HG02981 (cell line): ENCODE results near the gene TSPAN14.

Experiments
- ATAC-seq: cut with Tn5 transposase; IDR thresholded peaks from one replicate; pipeline ENCODE4 v1.9.1; 2021; ENCODE audit warnings: mild to moderate bottlenecking, moderate library complexity; ENCODE audit not compliant: unreplicated experiment

TSPAN14 gene

GRCh38 chr10:80502621-80503583 is 48.8 kb downstream of the TSPAN14 start:
- ATAC-seq = no peak

GRCh38 chr10:80503584-80504157 is 49.6 kb downstream of the TSPAN14 start:
- ATAC-seq = no peak

GRCh38 chr10:80504158-80504811 is 50.2 kb downstream of the TSPAN14 start:
- no peak for ATAC-seq

DNA sequence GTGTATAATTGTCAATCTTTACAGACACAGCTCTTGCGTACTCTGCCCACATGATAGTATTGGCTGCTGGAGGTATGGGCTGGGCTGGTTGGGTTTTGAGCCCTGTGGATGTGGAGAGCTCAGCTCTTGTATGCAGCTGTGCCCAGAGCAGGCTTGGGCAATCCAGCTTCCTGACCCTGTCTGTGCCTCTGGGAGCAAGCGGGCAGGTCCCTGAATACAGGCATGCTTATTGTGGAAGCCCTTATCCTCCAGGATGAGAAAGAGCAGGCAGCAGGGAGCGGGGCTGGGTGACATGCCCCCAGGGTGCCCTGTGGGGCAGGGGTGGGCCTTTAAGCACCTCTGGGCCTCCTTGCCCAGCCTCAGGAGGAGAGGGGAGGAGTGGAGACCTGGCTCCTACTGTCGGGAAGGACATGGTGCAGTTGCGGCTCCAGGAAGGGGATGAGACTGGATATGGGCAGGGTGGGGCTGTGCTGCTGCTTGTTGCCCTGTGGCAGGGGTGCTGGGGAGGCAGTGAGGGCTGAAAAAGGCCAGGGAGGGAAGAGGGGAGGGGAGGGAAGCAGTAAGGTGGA is 50.9 kb downstream of the TSPAN14 start:
- no peak for ATAC-seq

DNA sequence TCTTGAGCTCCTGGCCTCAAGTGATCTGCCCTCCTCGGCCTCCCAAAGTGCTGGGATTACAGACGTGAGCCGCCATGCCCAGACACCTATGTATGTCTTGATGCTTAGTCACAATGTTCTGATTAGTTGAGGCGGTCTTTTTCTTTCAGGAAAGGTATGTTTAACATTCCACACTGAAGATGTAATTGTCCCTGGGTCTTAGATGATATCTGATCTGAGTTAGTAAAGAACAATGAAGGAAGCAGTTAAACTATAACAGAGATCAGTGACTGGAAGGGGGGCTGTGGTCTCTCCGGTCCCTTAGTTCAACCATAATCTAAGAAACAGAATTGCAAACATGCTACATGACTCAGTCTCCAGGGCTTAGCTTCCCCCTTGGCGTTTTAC is 52.1 kb downstream of the TSPAN14 start:
- no peak for ATAC-seq

- no peak for ATAC-seq
These were observed 52.9 kb downstream of the TSPAN14 start for GRCh38 chr10:80506836-80507487.

- ATAC-seq = no peak
These were observed 54.9 kb downstream of the TSPAN14 start for GRCh38 chr10:80509108-80509402.

DNA sequence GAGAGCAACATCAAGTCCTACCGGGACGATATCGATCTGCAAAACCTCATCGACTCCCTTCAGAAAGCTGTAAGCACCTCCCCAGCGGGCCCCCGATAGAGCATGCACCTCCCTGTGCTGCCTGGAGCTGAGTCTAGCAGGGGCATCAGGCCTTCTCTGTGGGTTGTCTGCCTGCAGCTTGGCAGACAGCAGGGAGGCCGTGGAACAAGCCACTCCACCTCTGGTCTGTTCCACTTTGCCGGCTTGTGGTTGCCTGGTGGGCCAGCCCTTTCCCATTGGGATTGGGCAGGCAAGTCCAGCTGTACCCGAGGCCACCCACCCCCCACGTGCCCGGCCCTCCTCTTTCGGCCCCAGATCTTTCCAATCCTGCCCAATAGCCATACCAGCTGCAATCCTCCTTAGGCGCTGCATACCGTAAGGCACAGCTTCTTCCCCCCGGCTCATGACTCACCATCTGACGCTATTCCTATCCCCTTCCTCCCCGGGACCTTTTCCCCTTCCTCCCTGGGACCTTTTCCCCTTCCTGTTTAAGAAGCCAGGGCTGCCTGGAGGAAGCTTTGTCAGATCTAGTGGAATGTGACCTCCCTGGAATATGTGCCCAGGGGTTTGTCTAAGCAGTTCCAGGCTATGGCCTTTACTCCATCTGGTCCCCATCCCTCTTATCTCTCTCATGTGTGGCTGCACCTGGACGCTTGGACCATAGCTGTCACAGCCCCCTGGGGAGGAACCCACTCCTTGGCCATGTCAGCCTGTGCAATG is 55.5 kb downstream of the TSPAN14 start:
- no peak for ATAC-seq

DNA sequence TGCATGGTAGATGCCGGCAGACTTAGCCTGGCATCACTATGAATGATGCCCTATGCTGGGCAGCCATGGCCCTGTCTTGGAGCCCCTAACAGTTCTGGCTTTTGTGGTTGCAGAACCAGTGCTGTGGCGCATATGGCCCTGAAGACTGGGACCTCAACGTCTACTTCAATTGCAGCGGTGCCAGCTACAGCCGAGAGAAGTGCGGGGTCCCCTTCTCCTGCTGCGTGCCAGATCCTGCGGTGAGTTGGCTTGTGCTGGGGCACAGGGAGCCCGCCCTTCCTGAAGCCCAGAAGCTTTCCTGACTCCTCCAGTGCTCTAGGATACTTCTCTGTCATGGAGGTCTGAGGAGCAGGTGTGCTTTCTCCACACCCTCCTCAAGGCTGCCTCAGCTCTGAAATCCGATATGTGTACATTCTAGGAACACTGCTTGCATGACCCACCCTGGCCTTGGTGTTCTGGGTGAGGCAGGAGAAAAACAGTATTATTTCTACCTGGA is 58.0 kb downstream of the TSPAN14 start:
- no peak for ATAC-seq

GRCh38 chr10:80513106-80513505 is 59.0 kb downstream of the TSPAN14 start:
- ATAC-seq = no peak

- ATAC-seq = no peak
These were observed 61.4 kb downstream of the TSPAN14 start for GRCh38 chr10:80515511-80515910.

DNA sequence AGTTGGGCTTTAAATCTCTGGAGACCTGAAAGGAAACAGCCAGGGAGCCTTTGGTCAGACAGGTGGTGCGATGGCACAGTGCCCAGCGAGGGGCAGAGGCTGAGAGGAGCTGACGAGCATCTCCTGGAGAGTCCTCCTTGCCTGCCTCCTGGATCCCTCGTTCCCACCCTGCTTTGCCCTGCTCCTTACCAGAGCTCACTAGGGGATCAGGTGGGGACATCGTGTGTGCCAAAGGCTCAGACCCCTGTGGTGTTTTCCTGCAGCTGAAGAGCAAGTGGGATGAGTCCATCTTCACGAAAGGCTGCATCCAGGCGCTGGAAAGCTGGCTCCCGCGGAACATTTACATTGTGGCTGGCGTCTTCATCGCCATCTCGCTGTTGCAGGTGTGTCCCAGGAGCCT is 61.8 kb downstream of the TSPAN14 start:
- no peak for ATAC-seq

GRCh38 chr10:80516506-80517075 is 62.5 kb downstream of the TSPAN14 start:
- ATAC-seq = no peak

DNA sequence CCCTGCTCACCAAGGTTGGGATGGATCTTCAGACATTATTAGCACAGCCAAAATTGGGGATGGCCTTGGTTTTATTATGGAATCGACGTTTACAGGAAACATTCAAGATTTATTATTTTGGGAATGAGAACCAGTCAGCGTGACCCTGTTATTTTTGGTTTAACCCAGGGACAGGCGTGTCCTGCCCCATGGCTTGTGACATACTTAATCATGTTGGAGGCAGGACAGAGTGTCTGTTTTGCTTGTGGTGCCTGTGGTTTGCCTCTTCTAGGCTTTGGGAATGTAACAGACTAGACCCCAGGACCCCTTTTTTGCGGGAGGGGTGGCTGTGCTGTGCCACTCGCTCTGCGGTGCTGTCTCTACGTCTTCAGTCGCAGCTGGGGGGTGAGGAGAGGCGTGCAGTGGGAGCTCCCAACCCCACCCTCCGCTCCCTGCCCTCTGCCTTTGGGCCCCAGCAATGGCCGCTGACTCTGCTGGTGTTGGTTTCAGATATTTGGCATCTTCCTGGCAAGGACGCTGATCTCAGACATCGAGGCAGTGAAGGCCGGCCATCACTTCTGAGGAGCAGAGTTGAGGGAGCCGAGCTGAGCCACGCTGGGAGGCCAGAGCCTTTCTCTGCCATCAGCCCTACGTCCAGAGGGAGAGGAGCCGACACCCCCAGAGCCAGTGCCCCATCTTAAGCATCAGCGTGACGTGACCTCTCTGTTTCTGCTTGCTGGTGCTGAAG is 63.5 kb downstream of the TSPAN14 start:
- no peak for ATAC-seq

GRCh38 chr10:80518143-80518806 is 64.2 kb downstream of the TSPAN14 start:
- no peak for ATAC-seq

DNA sequence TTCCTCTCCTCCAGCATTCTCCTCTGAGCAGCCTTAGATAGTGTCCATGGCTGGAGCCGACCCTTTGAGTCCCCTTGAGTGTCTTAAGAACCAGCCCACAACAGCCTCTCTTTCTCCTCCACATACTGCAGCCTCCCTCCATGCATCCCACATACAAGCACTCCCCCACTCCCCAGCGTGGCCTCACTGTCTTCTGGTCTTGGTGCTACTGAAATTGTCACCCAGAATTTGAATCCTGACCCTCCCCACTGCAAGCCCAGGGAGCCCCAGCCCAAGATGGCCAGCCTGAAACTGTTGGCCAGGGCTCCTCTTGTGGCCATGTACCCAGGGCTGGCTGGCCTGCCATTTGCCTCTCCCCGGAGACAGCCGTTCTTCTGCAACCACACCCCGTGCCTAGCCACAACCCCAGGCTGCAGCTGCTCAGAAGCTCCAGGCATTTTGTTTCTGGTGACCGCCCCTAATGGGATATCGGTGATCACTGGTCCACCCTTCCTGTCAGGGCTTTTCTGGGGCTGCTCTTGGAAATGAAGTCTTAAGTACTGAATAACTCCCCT is 64.8 kb downstream of the TSPAN14 start:
- no peak for ATAC-seq

DNA sequence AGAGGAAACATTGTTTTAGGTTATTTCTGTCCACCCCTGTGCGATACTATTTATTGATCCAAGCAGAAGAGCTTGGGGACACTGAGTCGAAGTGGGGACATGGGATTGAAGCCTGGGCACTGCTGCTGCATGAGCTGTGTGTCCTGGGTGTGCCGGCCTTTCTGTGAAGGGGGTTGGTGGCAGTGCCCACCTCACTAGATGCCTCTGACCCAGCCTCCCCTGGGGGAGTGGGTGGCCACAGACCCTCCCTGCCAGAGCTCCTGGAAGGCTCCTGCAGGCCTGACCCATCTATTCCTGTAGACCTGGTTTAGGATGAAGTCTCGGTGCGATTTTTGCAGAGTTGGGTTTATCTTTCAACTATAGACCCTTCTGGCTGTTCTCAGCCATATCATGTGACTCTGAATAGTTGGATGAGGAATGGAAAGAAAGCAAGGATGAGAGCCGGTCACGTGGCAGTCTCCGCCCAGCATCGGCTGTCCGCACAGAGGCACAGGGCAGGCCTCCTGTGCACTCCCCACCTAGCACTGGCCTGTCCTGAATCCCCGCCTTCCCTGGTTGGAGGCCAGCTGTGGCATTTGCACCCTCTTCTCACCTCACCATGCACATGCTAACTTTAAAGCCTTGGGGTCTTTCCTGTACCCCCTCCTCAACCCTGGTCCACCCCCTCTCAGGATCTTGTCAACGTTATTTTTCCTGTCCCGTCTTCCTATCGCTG is 66.0 kb downstream of the TSPAN14 start:
- ATAC-seq = no peak
